Measurements from ENCODE around the gene NRXN3.

The NRXN3 gene

DNA sequence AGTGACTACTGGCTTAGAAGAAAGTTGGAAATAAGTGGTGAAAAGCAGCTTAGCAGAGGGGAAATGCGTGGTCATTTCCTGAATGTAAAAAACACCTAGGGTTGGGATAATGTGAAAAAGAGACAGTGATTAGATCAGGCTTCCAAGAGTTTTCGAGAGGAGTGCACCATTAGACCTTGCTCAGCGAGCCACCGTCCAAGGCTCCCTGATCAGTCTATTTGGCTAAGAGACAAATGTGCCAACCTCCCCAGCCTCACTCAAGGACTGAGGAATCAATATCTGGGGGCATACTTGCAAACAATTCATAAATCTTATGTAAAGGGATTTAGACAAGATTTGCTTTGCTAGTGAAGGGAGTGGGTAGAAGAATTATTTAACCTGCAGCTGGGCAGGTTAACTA lies 594.5 kb downstream of the NRXN3 start:
- in situ Hi-C loops (cut with MboI; ENCODE audit: low sequenced_read_pairs): no loop called here

DNA sequence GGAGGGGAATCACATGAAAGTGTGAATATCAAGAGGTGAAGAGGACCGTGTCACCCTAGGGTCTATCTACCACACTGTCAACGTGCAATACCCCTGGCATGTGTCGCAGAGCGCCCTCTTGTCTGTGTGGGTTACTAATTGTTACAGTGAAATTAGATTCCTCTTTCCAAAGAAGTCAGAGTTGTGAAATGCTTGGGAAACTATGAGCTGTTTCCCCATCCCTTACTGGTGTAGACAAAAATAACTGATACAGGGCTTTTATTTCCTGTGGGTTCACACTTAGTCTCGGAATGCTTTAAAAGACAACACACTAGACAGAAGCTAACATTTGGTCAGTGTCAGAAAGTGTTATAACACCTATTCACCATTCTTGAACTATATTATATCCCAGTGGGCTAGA lies 597.3 kb downstream of the NRXN3 start:
- in situ Hi-C loops (cut with MboI; ENCODE audit: low sequenced_read_pairs): no loop called here

DNA sequence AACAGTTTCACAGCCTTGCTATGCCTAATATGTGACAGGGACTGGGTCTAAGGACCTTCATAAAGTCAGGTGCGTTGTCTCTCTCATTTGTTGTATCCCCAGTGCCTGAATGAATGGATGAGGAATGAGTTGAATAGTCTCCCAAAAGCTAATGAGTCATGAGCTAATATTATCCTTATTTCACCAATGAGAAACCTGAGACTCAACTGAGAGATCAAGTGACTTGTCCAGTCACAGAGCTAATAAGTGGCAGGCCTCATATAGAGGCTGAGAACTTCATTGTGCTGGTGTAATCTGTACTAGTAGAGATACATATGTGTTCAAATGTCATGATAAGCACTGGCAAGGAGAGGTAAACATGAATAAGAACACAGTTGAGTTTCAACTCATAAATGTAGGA lies 612.4 kb downstream of the NRXN3 start:
- in situ Hi-C loops (cut with MboI; ENCODE audit: low sequenced_read_pairs): no loop called here

DNA sequence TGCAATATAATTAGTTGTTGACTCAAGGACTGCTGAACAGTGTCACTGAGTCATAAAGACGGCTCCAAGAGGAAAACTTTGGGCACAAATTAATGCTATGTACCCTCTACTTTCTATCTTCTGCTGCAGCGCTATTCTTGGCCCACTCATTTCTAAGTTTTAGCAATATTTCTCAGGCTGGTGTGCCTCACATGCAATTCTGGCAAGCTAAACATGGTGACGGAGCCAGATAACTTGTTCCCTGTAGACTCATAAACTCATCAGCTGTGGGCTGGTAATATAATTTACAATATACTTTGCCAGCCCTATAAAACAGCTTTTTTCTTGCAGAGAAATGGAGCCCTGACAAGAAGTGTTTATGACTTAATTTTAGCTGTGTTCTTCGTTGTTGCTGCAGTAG lies 615.1 kb downstream of the NRXN3 start:
- in situ Hi-C loops (cut with MboI; ENCODE audit: low sequenced_read_pairs): no loop called here

DNA sequence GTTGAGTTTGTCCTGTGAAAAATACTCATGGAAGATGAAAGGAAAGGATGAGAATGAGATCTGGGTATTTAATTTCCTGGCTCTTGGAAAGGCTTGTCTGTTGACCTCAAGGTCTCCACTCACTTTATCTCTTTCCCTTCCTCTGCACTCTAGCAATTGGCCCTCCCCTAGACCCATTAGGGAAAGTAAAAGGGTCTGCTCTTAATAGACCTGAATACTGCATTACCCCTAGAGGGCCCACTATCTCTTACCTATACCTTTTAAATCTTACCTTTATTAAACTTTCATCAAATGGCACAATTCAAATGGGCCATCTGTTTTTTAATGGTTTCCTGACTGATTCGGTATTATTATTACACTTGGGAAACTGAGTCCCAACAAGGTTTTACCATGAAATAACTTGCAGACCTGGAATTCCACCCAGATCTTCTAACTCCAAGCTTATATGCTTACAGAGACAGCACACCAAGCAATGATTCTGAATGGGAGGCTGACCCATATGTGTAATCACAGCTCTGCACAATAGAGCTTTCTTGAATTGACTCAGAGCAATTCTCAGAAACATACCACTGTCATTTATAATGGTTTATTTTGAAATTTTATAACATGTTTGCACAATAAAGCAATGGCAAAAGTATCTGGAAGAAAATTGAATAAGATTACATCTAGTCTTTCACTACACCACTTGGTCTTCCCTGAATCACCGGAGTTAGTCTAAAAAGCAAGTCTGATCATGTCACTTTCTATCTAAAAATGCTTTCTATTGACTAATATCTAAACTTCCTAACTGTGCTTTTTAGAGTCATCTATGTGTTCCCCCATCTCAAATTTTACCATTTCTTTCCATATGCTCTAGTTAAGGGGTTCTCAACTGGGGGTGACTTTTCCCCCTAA lies 618.5 kb downstream of the NRXN3 start:
- in situ Hi-C loops (cut with MboI; ENCODE audit: low sequenced_read_pairs): no loop called here

DNA sequence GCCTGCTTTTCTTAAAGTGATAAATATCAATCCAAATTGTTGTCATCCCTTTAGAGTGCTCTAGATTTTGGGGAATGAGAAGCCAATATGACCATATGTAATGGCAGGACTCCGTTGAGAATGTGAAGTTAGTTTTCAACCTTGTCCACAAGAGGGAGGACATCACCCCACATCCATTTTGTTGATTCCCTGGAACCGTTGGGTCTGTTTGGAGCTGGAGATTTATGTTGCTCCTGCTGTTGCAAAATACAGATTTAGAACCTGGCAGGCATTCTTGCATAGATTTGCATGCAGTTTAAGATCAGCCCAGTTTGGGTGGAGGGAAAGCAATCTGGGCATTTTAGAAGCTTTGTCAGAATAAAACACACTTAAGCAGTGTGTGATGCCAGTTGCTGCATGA lies 620.1 kb downstream of the NRXN3 start:
- in situ Hi-C loops (cut with MboI; ENCODE audit: low sequenced_read_pairs): no loop called here

DNA sequence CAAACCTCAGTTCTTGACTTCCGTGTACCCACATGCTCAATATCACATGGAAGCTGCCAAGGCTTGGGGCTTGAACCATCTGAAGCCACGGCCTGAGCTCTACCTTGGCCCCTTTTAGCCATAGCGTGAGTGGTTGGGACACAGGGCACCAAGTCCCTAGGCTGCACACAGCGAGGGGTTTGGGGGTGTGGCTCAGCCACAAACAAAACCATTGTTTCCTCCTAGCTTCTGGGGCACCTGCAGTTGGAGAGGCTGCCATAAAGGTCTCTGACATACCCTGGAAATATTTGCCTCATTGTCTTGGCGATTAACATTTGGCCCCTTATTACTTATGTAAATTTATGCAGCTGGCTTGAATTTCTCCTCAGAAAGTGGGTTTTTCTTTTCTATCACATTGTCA lies 628.6 kb downstream of the NRXN3 start:
- in situ Hi-C loops (cut with MboI; ENCODE audit: low sequenced_read_pairs): no loop called here

DNA sequence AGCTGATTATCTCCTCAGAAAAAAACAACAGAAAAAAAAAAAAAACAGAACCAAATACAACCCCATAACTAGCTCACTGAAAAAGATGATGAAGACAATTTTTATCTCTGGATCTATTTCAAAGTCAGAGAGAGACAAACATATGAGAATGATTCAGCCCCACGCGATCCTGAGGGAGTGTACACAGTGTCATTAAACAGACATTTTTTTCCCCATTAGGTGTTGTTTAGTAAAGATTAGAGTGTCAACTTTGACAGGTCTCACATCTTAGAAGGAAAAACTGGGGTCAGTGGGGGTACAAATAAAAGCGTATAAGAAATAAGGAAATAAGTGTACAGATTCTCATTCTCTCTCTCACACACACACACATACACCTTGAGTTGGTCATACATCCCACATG lies 635.4 kb downstream of the NRXN3 start:
- in situ Hi-C loops (cut with MboI; ENCODE audit: low sequenced_read_pairs): no loop called here

DNA sequence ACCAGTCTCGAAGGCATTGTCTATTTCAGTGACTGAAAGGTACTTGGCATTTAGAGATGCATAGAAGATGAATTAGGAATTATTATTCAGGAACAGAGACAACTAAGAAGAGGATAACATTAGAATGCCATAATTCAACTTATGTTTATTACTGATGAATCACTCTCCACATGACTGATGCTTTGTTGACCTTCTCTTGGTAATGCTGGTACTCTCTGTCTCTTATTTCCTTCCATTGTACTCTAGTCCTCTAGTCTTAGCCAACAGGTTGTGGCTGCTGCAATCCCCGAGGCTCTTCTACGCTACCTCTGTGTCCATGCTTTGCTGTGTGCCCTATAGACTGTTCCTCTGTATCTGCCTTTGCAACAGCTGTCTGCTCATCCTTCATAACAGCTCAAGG lies 652.9 kb downstream of the NRXN3 start:
- in situ Hi-C loops (cut with MboI; ENCODE audit: low sequenced_read_pairs): no loop called here

DNA sequence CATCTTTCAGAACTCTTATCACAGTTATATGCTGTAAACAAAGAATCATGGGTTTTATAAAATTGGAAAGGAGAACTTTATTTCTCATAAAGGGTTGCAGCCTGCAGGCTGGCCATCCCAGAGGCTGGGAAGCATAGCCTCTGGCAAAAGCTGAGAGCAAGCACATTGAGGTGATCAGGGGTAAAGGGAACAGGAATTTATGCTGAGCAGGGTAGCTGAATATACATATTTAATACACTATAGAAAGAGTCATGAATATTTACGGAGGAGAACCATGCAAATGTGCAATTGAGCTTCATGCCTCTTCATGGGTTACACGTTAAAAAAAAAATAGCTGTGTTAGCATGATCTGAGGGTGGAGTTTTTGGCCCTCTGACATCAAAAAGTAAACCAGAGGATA lies 653.3 kb downstream of the NRXN3 start:
- in situ Hi-C loops (cut with MboI; ENCODE audit: low sequenced_read_pairs): no loop called here

DNA sequence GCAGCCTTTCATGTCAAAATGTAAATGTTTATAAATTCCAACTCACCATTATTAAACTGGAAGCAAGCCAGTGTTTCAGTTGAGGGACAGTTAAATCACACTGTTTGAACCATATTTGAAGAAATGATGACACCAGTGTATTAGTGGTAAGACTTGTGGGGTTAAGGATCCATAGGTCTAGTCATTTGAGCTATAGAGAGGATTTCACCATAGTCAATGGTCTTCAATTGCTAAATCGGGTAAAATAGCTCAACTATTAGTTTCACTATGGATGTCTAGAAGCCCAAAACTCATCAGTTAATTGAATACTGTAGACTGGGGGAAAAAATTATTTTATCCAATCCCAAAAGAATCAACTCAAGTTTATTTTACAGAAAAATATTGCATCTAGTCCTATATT lies 659.1 kb downstream of the NRXN3 start:
- in situ Hi-C loops (cut with MboI; ENCODE audit: low sequenced_read_pairs): no loop called here

DNA sequence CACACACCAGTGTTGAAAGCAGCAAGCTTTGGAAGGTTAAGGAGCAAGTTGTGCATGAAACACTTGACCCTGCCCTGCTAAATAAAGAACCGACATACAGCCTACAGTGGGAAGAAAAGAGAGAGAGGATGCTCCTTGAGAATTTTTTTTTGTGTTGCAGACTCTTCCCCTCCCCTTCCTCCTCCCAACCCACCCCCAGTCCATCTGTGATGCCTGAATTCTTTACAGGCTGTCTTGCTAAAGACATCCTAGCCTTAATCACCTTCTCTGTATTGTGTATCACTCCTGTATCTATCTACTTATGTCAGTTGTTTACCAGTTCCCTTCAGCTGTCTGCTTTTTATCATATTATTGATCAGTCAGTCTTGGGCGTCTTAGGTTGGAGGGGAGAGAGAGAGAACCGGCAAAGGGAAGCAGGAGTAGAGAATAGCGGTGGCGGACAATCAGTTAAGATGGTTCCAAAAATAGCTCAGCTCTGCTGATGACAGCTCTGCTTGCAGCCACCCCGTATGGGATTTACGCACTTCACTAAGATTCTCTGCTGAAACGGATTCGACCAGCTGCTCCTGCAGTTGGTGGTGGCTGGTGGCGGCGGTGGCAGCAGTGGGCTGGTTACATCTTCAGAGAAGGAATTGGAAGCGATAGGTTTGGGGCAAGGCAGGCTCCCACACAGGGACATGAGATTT lies 664.7 kb downstream of the NRXN3 start:
- in situ Hi-C loops (cut with MboI; ENCODE audit: low sequenced_read_pairs): no loop called here

DNA sequence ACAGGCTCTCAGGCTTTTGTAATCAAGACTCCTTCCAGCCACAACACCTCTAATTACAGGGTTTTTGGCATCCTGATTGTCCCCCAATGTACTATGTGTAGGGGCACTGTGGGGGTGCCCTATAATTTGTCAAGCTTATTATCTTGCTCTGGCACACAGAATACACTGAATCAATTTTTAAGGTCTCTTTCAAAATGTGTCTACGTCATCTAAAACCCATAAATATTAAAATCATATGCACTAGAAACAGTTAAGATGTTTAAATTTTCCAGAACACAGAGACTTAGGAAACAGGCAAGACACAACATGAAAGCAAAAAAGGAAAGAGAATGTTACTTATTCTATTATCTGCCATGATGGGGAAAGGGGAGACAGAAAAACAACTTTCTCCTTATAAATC lies 665.7 kb downstream of the NRXN3 start:
- in situ Hi-C loops (cut with MboI; ENCODE audit: low sequenced_read_pairs): no loop called here

DNA sequence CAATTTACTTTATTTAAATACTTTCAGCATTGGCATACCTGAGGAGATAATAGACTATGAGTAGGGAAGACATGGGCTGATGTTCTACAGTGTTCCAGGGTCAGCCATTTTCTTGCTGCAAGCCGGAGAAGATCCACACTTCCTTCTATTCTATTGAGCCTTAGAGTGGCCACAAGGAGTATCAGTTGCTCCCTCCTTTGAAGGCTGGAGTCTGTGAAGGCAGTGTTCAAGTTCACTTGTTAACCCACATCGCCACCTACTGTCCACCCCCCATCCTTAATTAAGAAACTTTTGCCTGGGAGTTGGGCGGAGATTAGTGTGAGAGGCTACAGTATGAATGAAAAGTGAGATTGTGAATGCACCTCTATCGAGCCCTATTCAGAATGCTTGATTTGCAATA lies 666.6 kb downstream of the NRXN3 start:
- in situ Hi-C loops (cut with MboI; ENCODE audit: low sequenced_read_pairs): no loop called here

DNA sequence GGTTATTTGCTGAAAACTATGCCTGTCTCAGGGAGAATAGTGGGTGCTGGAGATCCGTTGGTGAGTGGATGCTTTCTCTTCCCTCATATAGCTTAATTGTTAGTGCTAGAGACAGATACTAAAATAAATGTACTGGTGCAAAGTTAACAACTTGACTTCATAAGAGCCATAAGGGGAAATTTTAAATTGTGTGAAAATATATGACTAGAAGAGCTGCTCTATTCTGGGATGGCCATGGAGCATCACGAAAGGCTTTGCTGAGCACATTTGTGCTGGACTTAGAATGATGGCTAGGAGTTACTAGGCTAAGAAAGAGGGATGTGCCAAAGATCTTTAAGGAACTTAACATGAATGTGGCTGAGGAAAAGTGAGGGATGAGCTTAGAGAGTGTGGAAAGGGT lies 668.8 kb downstream of the NRXN3 start:
- in situ Hi-C loops (cut with MboI; ENCODE audit: low sequenced_read_pairs): no loop called here

DNA sequence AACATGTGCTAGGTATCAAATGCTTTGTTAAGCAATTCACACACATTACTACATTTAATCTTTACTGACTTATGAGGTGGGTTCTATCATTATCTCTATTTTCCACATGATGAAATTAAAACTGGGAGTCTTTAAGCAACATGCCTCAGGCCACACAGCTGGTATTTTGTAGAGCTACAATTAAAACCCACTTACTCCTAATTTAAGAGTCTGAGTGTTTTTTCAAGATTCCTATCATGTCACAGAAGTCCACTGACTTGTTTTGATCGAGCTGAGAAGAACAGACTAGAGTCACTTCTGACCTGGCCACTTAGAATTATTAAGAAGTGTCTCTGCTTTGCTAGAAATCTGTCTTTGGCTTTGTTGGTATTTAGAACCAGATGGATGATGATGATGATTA lies 670.7 kb downstream of the NRXN3 start:
- in situ Hi-C loops (cut with MboI; ENCODE audit: low sequenced_read_pairs): no loop called here

DNA sequence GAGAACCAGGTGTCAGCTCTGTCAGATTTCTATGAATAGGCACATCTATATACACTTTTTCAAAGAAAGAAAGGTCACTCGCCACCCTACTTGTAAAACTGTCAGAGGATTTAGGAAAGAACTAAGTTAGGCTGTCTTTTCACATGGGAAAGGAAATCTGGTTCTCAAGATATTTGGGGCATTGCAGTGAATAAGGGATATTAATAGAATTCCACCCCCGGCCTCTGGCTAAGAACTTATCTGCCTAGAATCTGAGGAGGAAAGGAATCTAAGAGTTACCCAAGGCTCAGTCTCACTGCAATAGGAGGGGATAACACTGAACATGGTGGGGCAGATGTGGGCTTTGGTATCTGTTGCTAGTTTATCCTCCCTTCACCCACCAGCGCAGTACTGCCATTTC lies 677.6 kb downstream of the NRXN3 start:
- in situ Hi-C loops (cut with MboI; ENCODE audit: low sequenced_read_pairs): no loop called here

DNA sequence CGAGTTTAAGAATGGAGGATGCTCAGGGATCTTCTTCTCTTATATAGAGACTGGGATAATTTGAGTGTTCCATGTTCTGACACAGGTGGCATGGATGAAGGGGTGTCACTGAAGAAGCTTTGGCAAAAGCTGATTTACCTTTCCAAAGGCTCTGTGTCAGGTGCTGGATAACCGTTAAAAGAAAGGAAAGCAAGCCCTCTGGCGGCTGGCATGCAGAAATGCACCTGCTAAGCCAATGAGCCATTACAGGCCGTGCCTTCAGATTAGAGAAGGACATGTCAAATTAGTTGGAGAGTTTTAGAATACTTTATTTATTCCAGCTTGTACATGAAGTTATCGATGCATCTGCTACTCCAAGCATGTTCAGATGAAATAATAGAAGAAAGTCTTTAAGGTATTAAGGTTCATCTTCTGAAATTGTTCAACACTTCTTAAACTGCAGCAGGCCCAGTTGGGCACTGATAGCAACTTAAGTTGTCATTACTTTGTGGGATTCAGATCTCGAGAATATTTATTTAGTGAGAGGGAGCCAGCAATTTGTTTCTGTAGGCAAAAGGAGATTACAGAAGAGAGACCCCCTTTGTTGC lies 678.2 kb downstream of the NRXN3 start:
- in situ Hi-C loops (cut with MboI; ENCODE audit: low sequenced_read_pairs): no loop called here

DNA sequence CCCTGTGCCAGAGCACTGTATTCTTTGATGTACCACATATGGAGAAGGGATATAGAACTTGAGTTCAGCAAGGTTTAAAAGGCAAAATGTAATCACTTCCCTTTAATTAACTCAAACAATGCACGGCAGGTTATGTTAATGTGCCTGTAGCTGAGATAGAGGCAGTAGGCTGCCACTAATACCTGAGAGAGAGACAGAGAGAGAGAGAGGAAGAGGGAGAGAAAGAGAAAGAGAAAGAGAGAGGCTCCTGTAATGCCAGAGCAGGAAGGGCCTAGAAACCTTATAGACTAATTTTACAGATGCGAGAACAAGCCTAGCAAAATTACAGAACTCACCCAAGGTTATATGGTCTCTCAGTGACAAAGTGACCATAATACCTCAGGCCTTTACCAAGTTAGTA lies 679.8 kb downstream of the NRXN3 start:
- in situ Hi-C loops (cut with MboI; ENCODE audit: low sequenced_read_pairs): no loop called here

DNA sequence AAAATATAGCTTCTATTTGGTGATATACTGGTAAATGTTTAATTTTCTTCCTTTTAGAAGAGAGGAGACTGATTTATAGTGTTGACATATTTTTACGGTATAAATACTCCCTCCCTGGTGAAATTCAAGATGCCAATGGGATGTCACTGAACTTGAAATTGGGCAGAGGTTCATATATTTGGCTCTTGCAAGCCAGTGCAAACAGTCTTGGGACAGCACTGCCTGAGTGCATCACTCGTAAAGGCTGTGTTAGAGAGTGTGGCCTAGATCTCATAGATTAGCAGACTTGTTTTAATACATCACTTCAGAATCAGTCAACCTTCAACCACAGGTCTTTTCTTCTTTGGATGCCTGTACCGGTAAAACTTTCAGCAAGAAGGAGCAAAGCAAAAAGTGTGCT lies 681.0 kb downstream of the NRXN3 start:
- in situ Hi-C loops (cut with MboI; ENCODE audit: low sequenced_read_pairs): no loop called here

DNA sequence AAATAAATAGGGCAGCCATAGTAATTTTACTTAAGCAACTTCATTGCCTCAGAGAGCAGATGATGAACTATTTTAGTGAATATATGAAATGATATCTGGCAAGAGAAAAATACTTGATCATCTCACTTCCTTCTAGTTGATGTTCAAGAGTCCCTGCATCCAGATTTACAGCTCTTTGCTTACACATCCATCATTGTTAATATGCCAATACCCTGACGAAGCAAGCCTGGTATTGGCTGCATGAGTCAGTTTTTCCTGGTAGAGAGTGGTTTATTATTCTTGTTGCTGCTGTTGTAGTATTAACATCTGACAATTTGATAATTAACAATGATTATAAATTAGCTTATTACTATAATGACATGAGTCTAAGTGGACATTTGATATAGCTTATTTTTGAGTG lies 681.9 kb downstream of the NRXN3 start:
- in situ Hi-C loops (cut with MboI; ENCODE audit: low sequenced_read_pairs): no loop called here

DNA sequence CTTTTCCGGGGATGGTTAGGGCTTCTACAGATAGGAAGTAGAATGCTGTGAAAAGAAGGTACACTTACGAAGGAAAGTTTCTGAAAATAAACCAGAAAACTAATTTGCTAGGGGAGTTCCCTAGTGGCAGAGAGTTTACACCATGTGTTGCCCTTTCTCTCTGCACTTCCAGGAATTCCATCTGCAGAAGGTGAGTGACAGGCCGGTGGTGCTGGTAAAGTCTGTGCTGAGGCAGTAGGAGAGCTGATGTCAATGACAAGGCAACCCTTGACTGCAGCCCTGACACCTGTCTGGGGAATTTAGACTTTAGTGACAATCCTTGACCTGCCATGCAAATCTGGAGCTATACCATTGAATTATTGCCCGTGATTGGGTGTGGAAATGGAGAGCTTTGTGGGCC lies 687.8 kb downstream of the NRXN3 start:
- in situ Hi-C loops (cut with MboI; ENCODE audit: low sequenced_read_pairs): no loop called here

Measured in HL-60/S4 (cell line).